SK-N-SH treated with all-trans-retinoic acid at 6 μM for 48 hours (cell line): Measurements from ENCODE around the gene SFMBT2.

ENCODE experiments used
- ATAC-seq: fragments of 200-7000 bp; cut with Tn5 transposase; 3 replicates; pipeline ENCODE4 v1.9.1; 2020; ENCODE audit warnings: mild to moderate bottlenecking, moderate library complexity
- ARNTL ChIP-seq: fragments of 450-650 bp; formaldehyde crosslinking; IDR thresholded peaks from 2 replicates; pipeline ENCODE4 v1.5.0; 2020; ENCODE audit warnings: low read depth, mild to moderate bottlenecking, moderate library complexity, borderline replicate concordance
- BACH2 ChIP-seq: fragments of 250-450 bp; sonication (Bioruptor Pico); IDR thresholded peaks from 2 replicates; pipeline ENCODE4 v1.9.0; 2021; ENCODE audit warnings: mild to moderate bottlenecking, borderline replicate concordance
- CREB5 ChIP-seq: fragments of 250-450 bp; sonication (Bioruptor Pico); IDR thresholded peaks from 2 replicates; pipeline ENCODE4 v1.5.1; 2020; ENCODE audit warnings: low read depth, mild to moderate bottlenecking, moderate library complexity
- CSDC2 ChIP-seq: fragments of 250-450 bp; sonication (Bioruptor Pico); IDR thresholded peaks from 2 replicates; pipeline ENCODE4 v1.5.0; 2020; ENCODE audit warnings: mild to moderate bottlenecking, moderate library complexity
- ESRRG ChIP-seq: fragments of 250-450 bp; sonication (Bioruptor Pico); IDR thresholded peaks from 2 replicates; pipeline ENCODE4 v1.6.1; 2021; ENCODE audit warnings: mild to moderate bottlenecking
- GLIS3 ChIP-seq: fragments of 250-450 bp; sonication (Bioruptor Pico); IDR thresholded peaks from 2 replicates; pipeline ENCODE4 v1.5.0; 2020; ENCODE audit warnings: mild to moderate bottlenecking, moderate library complexity
- ISL1 ChIP-seq: fragments of 250-450 bp; sonication (Bioruptor Pico); IDR thresholded peaks from 2 replicates; pipeline ENCODE4 v2.1.2; 2022; ENCODE audit warnings: mild to moderate bottlenecking, moderate library complexity
- OSR1 ChIP-seq: fragments of 250-450 bp; sonication (Bioruptor Pico); IDR thresholded peaks from 2 replicates; pipeline ENCODE4 v1.8.0; 2022; ENCODE audit warnings: moderate library complexity, mild to moderate bottlenecking, inconsistent platforms
- PATZ1 ChIP-seq: fragments of 250-450 bp; sonication (Bioruptor Pico); IDR thresholded peaks from 2 replicates; pipeline ENCODE4 v1.8.0; 2020; ENCODE audit warnings: mild to moderate bottlenecking, moderate library complexity, borderline replicate concordance
- PPARA ChIP-seq: fragments of 250-450 bp; sonication (Bioruptor Pico); IDR thresholded peaks from 2 replicates; pipeline ENCODE4 v1.5.0; 2020; ENCODE audit warnings: mild to moderate bottlenecking, borderline replicate concordance
- SNAI2 ChIP-seq: fragments of 250-450 bp; sonication (Bioruptor Pico); IDR thresholded peaks from 2 replicates; pipeline ENCODE4 v1.5.0; 2020; ENCODE audit warnings: mild to moderate bottlenecking, moderate library complexity
- TCF4 ChIP-seq: fragments of 250-450 bp; sonication (Bioruptor Pico); IDR thresholded peaks from 2 replicates; pipeline ENCODE4 v1.8.0; 2021; ENCODE audit warnings: mild to moderate bottlenecking, moderate library complexity, borderline replicate concordance
- TOX ChIP-seq: fragments of 250-450 bp; sonication (Bioruptor Pico); IDR thresholded peaks from 2 replicates; pipeline ENCODE4 v1.8.0; 2021; ENCODE audit warnings: mild to moderate bottlenecking, moderate library complexity, borderline replicate concordance
- TSHZ2 ChIP-seq: fragments of 250-450 bp; sonication (Bioruptor Pico); IDR thresholded peaks from 2 replicates; pipeline ENCODE4 v1.5.0; 2020; ENCODE audit warnings: mild to moderate bottlenecking, moderate library complexity
- ZC3H10 ChIP-seq: fragments of 250-450 bp; sonication (Bioruptor Pico); IDR thresholded peaks from 2 replicates; pipeline ENCODE4 v1.5.1; 2021; ENCODE audit warnings: mild to moderate bottlenecking, moderate library complexity
- ZFP3 ChIP-seq: fragments of 250-450 bp; sonication (Bioruptor Pico); IDR thresholded peaks from 2 replicates; pipeline ENCODE4 v1.5.0; 2020; ENCODE audit warnings: mild to moderate bottlenecking, moderate library complexity
- ZFP30 ChIP-seq: fragments of 450-650 bp; formaldehyde crosslinking; IDR thresholded peaks from 2 replicates; pipeline ENCODE4 v1.5.0; 2022; ENCODE audit warnings: mild to moderate bottlenecking, moderate library complexity
- ZNF565 ChIP-seq: fragments of 450-650 bp; formaldehyde crosslinking; conservative IDR thresholded peaks from 2 replicates; pipeline ENCODE4 v1.5.0; 2020; ENCODE audit warnings: low read depth, mild to moderate bottlenecking, moderate library complexity
- ZNF70 ChIP-seq: fragments of 450-650 bp; formaldehyde crosslinking; IDR thresholded peaks from 2 replicates; pipeline ENCODE4 v1.5.0; 2020; ENCODE audit warnings: mild to moderate bottlenecking, moderate library complexity
- ZNF8 ChIP-seq: fragments of 450-650 bp; formaldehyde crosslinking; IDR thresholded peaks from 2 replicates; pipeline ENCODE4 v1.5.0; 2020; ENCODE audit warnings: mild to moderate bottlenecking, moderate library complexity
- TF ChIP-seq, protein P1 (sequence below): fragments of 250-450 bp; sonication (Bioruptor Pico); IDR thresholded peaks from 2 replicates; pipeline ENCODE4 v1.8.0; 2021; ENCODE audit warnings: low read depth, mild to moderate bottlenecking, moderate library complexity, borderline replicate concordance
- TF ChIP-seq, protein P2 (sequence below): fragments of 250-450 bp; sonication (Bioruptor Pico); IDR thresholded peaks from 2 replicates; pipeline ENCODE4 v1.5.1; 2021; ENCODE audit warnings: mild to moderate bottlenecking, moderate library complexity

The SFMBT2 gene

GRCh38 chr10:7134448-7134847 lies 276.4 kb downstream of the SFMBT2 start:
- TF ChIP-seq, protein P1, sequence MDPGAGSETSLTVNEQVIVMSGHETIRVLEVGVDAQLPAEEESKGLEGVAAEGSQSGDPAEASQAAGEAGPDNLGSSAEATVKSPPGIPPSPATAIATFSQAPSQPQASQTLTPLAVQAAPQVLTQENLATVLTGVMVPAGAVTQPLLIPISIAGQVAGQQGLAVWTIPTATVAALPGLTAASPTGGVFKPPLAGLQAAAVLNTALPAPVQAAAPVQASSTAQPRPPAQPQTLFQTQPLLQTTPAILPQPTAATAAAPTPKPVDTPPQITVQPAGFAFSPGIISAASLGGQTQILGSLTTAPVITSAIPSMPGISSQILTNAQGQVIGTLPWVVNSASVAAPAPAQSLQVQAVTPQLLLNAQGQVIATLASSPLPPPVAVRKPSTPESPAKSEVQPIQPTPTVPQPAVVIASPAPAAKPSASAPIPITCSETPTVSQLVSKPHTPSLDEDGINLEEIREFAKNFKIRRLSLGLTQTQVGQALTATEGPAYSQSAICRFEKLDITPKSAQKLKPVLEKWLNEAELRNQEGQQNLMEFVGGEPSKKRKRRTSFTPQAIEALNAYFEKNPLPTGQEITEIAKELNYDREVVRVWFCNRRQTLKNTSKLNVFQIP (CRISPR knock-in tag) = no peak
- TF ChIP-seq PATZ1 (no peak), GLIS3 (CRISPR knock-in tag) (no peak), ZFP3 (CRISPR knock-in tag) (no peak), CSDC2 (CRISPR knock-in tag) (no peak), OSR1 (no peak), TOX (CRISPR knock-in tag) (no peak), ZNF8 (CRISPR knock-in tag) (no peak), ESRRG (CRISPR knock-in tag) (no peak), ISL1 (no peak), ZC3H10 (CRISPR knock-in tag) (no peak), CREB5 (CRISPR knock-in tag) (no peak), TCF4 (no peak), BACH2 (CRISPR knock-in tag) (no peak), ZFP30 (CRISPR knock-in tag) (no peak)
- TF ChIP-seq, protein P2, sequence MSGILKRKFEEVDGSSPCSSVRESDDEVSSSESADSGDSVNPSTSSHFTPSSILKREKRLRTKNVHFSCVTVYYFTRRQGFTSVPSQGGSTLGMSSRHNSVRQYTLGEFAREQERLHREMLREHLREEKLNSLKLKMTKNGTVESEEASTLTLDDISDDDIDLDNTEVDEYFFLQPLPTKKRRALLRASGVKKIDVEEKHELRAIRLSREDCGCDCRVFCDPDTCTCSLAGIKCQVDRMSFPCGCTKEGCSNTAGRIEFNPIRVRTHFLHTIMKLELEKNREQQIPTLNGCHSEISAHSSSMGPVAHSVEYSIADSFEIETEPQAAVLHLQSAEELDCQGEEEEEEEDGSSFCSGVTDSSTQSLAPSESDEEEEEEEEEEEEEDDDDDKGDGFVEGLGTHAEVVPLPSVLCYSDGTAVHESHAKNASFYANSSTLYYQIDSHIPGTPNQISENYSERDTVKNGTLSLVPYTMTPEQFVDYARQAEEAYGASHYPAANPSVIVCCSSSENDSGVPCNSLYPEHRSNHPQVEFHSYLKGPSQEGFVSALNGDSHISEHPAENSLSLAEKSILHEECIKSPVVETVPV (CRISPR knock-in tag) = no peak
- ATAC-seq = no peak

GRCh38 chr10:7133958-7134357 lies 276.9 kb downstream of the SFMBT2 start:
- TF ChIP-seq ZNF8 (CRISPR knock-in tag) (no peak), GLIS3 (CRISPR knock-in tag) (no peak), ZNF565 (no peak), PPARA (CRISPR knock-in tag) (no peak), ZC3H10 (CRISPR knock-in tag) (no peak), ZFP30 (CRISPR knock-in tag) (no peak), ISL1 (no peak), CSDC2 (CRISPR knock-in tag) (no peak), ARNTL (CRISPR knock-in tag) (no peak), ZNF70 (no peak), BACH2 (CRISPR knock-in tag) (no peak), ZFP3 (CRISPR knock-in tag) (no peak), SNAI2 (no peak), TSHZ2 (CRISPR knock-in tag) (no peak)
- TF ChIP-seq, protein P1 (CRISPR knock-in tag) = no peak
- TF ChIP-seq, all 23 proteins: peak for 0

More at GRCh38 chr10:7133958-7134357, 276.9 kb downstream of the SFMBT2 start:
- no peak for ATAC-seq
